GM18519 (cell line): Measurements from ENCODE around the gene RFX3.

Experiments
- ATAC-seq: cut with Tn5 transposase; IDR thresholded peaks from one replicate; pipeline ENCODE4 v1.9.1; 2021; ENCODE audit warnings: mild to moderate bottlenecking, moderate library complexity; ENCODE audit not compliant: unreplicated experiment, low FRiP score

The RFX3 gene

GRCh38 chr9:3514786-3515185 is 11.0 kb downstream of the RFX3 start:
- ATAC-seq, result no peak

- no peak for ATAC-seq
Measured at GRCh38 chr9:3513265-3513818, 12.5 kb downstream of the RFX3 start.

GRCh38 chr9:3511551-3511950 is 14.2 kb downstream of the RFX3 start:
- ATAC-seq, result no peak

DNA sequence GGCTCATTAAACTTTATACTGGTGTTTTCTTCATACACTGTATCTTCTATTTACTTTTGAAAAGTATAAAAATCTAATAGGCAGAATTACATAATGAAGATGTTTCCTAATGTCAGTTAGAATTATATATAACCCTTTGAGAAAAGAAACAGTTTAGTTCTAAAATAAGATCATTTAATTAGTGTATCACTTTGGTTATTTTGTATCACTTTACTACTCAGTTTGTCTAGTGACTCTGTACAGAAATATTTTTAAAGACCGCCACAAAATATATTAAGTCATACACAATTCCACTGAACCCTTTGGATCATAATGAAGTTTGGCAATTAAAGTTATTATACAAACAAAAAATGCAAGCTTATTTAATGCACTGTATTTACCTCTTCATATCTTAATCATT is 15.0 kb downstream of the RFX3 start:
- no peak for ATAC-seq

DNA sequence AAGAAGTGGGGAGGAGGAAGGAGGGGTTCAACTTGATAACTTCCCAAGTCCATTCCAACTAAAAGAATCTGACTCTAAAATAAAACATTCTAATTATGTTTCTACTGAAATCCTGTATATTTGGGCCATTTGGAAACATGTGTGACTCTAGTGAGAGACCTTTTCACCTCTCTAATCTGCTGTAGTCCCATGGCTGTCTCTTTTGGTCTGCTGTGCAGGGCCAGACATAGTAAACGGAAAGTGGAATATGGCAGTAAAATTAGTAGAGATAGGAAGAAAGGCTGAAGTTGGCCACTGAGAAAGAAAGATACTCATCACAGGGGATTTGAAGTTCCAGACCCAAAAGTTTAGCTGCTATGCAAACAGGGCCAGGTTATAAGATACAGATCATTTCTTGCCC is 15.9 kb downstream of the RFX3 start:
- no peak for ATAC-seq

DNA sequence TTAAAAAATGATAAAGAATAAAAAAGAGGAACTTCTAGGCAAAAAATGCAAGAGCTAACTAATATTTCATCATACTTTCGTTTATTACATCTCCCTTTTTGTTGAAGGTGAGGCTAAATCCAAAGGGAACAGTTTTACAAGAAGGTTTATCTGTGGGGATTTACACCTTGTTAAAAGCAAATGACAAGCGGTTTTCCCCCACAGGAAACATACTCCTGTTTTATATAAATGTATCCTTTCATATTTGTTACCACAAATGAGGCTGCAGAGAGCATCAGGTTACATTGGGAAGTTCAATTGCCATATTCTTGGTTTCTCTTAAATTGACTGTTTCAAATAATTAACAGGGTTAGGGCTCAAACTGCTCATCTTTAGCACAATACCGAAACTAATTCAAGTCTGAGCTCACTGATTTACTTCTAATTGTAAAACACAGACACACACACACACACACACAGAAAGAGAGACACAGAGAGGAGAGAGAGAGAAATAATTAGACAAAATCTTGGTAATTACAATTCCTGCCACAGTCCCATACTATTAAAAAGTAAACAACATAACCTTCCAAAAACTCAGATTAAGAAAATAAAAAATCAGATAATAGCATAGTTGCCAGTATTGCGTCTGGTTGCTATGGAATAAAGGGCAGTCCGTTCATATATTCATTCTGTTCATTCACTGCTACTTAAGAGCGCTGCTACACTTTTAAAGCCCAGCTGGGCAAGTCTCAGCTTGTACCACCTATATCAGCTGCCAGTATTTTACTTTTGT is 17.1 kb downstream of the RFX3 start:
- ATAC-seq, result no peak

- no peak for ATAC-seq
Measured at GRCh38 chr9:3508078-3508431, 17.7 kb downstream of the RFX3 start.

DNA sequence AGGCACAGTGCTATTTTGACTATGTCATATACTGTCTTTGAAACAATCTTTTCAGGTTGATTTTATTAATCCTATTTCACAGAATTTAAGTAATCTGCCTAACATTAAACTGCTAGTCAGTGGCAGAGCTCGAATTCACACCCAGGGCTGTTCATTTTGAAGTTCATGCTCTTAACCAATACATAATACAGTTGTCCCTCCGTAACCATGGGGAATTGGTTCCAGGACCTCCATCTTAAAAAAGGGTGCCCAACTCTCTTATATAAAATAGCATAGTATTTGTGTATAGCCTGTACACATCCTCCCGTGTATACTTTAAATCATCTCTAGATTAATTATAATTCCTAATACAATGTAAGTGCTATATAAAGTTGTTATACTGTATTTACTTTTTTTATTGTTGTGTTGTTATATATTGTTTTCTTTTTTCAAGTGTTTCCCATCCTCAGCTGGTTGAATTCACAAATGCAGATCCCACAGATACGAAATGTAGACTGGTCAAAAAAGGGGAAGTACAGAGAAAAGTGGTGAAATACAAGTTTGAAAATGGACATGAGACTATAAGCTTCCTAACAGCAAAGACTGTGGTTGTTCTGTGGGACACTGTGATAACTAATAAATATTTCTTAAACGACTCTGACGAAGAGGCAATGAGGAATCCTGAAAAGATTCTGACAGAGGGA is 18.3 kb downstream of the RFX3 start:
- ATAC-seq, result peak; percentile 54

DNA sequence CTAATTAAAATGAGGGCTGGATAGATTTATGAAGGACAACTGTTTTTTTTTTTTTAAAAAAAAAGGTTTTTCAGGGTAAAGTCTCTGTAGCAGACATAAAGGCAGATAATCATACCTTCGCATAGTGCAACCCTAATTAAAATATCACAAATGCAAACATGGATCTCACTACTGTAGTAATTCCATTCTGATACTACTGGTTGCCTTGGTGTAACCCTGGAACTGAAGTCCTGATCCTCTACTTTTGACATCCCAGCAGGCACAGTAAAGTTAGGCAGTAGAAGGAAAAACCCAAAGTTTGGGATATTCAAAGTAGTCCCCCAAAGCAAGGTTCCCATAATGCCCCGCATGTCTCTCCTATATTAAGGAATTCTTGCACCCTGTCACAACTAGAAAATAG is 19.6 kb downstream of the RFX3 start:
- ATAC-seq, result no peak

- no peak for ATAC-seq
Measured at GRCh38 chr9:3502560-3503398, 23.0 kb downstream of the RFX3 start.

DNA sequence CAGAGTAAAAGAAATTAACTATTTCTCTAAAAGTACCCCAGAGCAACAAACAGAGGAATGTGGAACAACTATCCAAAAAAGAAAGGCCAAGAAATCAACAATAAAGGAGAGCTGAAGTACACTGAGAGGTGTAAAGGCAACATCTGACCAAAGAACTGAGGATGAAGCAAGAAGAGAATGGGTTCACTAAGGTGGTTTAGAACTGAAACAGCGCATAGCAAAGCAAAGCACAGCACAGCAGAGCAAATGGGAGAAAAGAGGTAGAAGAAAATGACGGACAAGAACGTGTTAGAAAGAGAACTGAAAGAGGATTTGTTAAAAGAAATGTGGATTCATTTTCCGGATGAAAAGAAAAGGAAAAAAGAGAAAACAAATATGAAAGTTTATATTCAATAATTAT is 25.8 kb downstream of the RFX3 start:
- no peak for ATAC-seq

- no peak for ATAC-seq
Measured at GRCh38 chr9:3498691-3499090, 27.1 kb downstream of the RFX3 start.

GRCh38 chr9:3497857-3498256 is 27.9 kb downstream of the RFX3 start:
- no peak for ATAC-seq

DNA sequence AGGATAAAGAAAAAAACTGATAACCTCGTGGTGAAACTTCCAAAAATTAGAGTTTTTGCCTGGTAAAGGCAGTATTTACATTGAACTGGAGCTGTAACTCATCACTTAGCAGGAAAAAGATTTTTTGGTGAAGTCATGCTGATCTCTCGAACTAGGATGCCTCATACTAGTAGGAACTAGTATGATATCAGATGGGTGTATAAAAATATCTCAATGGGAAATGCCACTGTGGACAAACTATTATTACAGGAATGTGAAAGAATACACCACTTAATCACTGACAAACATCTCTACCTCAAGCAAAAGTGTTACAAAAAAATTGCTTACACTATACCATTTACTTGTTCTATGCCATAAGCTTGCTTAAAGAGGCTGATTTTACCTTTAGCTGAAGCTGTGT is 28.4 kb downstream of the RFX3 start:
- no peak for ATAC-seq

GRCh38 chr9:3495855-3496254 is 29.9 kb downstream of the RFX3 start:
- ATAC-seq, result no peak

- no peak for ATAC-seq
Measured at GRCh38 chr9:3492214-3492613, 33.6 kb downstream of the RFX3 start.

DNA sequence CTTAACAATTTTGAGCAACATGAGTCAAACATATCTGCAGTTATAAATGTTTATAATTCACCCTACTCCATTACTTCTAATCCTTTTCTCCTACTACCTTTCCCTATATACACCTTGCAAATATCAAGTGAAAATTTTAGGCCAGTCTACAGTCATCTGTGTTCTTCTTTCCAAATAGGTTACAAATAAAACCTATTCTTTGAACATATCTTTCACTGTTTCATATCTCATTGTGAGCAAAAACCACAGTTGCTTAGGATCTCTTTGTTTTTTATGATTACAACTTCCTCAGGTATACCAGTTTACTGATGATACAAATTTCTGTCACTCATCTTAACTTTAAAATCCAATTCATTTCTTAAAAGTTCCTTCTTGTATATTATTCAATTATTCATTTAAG is 34.4 kb downstream of the RFX3 start:
- ATAC-seq, result no peak

DNA sequence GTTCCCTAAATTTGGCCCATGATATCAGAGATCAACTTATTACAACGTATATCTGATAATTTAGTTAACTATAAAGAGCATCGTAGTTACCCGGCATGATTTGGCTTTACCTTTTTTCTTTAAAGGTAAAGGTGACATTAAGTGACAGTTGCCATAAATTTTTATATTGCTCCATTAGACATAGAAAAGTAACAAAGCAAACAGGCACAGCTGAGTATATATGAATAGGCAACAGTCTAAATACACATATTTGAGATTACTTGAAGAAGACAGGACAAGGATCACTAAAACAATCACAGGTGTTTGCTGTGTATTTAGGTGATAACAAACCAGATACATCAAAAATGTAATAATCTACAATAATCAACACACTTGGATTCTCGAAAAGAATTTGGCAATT is 34.8 kb downstream of the RFX3 start:
- no peak for ATAC-seq

DNA sequence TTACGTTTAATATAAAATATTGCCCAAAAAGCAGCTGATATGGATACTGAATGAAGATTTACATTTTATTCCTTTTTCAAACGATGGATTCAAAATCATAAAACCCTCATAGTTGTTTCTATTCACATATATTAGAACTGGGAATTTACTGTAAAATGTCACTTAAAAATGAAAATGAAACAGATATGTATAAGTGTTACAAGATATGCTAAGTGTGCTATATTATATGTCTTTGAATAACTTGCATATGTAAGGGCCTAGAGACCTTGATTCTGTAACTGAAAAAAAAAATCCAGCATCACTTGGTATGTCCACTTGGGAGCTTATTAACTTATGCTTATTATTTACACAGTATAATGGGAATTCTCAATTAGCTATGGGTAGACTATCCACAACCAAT is 43.2 kb downstream of the RFX3 start:
- no peak for ATAC-seq

DNA sequence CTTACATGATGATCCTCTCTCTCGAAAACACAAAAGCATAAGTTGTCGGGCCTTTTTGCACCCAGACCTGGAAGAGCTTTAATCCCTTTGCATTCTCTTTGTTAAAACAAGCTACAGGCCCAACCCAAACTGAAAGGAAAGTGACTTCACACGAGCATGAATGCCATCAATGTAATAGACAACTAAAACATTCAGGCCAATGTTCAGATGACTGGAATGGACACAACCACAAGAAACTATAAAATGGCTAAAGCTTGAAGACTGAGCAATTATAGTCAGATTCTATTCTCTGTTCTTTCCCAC is 45.5 kb downstream of the RFX3 start:
- ATAC-seq, result no peak
